WERI-Rb-1 (cell line): ENCODE data around the gene BMP8B.

Experiments
- DNase-seq: peaks from one replicate; pipeline ENCODE4 v3.0.0-alpha.2; 2020
- H3K27ac ChIP-seq: fragments of 250-450 bp; sonication (Bioruptor Pico); 2 replicates; pipeline ENCODE4 v1.5.1; 2020; ENCODE audit warnings: mild to moderate bottlenecking, moderate library complexity
- H3K27me3 ChIP-seq: fragments of 250-450 bp; sonication (Bioruptor Pico); 2 replicates; pipeline ENCODE4 v1.5.1; 2021; ENCODE audit warnings: mild to moderate bottlenecking, low read depth, moderate library complexity; ENCODE audit not compliant: insufficient read depth, severe bottlenecking
- H3K36me3 ChIP-seq: fragments of 250-450 bp; sonication (Bioruptor Pico); 2 replicates; pipeline ENCODE4 v1.5.1; 2020; ENCODE audit warnings: mild to moderate bottlenecking, moderate library complexity
- H3K4me3 ChIP-seq: 2 replicates; pipeline ENCODE4 v1.5.1; 2011; ENCODE audit warnings: low read depth, mild to moderate bottlenecking, control low read depth, low read length
- H3K9me3 ChIP-seq: fragments of 250-450 bp; sonication (Bioruptor Pico); 2 replicates; pipeline ENCODE4 v1.5.1; 2021; ENCODE audit warnings: mild to moderate bottlenecking, moderate library complexity; ENCODE audit not compliant: severe bottlenecking
- CTCF ChIP-seq: IDR thresholded peaks from 2 replicates; pipeline ENCODE4 v1.5.1; 2011; ENCODE audit warnings: low read depth, mild to moderate bottlenecking, control low read depth, inconsistent platforms, low read length

Gene BMP8B

DNA sequence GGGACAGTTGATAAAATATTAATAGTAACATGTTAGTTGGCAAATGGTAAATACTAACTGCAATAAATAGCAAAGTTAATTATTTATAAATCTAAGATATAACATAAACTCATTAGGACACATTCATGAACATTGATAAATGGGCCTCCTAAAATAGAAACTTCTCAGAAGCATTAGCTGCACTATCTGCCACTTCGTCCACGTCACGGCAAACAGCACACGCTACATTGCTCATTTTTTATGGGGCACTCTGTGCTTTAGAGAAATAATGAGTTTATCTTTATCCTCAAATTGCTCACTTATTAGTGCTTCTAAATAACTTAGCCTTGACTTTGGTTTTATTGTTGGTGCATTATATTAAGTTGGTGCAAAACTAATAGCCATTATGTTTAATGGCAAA is 81.2 kb downstream of the BMP8B start:
- TF ChIP-seq CTCF: no peak
- DNase-seq: no peak
- H3K27ac ChIP-seq: no peak overlapping the region
- H3K9me3 ChIP-seq: no peaks in the 10 kb centered on the region
- H3K4me3 ChIP-seq: no peak overlapping the region
- no peaks in the 10 kb centered on the region for H3K27me3 ChIP-seq
- no peaks in the 10 kb centered on the region for H3K36me3 ChIP-seq
